Nephron progenitor cell (in vitro differentiated cells): ENCODE data around the gene GBP3.
"Not testable (repeated sequence)": the region's sequence is repeated elsewhere in the genome, so short reads cannot be mapped to it uniquely, and the experiment has no call there.

Experiments
- DNase-seq: peaks from one replicate; pipeline ENCODE4 v3.0.0; 2021
- H3K27ac Mint-ChIP-seq: 2 replicates; pipeline ENCODE4 v1.8.0; 2021; ENCODE audit warnings: mild to moderate bottlenecking, moderate library complexity, mixed read lengths
- H3K27me3 Mint-ChIP-seq: 2 replicates; pipeline ENCODE4 v1.8.0; 2021; ENCODE audit warnings: mild to moderate bottlenecking, low read depth, mixed read lengths; ENCODE audit not compliant: poor library complexity
- H3K36me3 Mint-ChIP-seq: 2 replicates; pipeline ENCODE4 v1.8.0; 2021; ENCODE audit warnings: low read depth, mixed read lengths
- H3K4me1 Mint-ChIP-seq: 2 replicates; pipeline ENCODE4 v1.8.0; 2021; ENCODE audit warnings: mixed read lengths
- H3K4me3 Mint-ChIP-seq: 2 replicates; pipeline ENCODE4 v1.8.0; 2021; ENCODE audit warnings: mild to moderate bottlenecking, moderate library complexity, mixed read lengths
- H3K9me3 Mint-ChIP-seq: 2 replicates; pipeline ENCODE4 v1.8.0; 2021; ENCODE audit warnings: mild to moderate bottlenecking, moderate library complexity, mixed read lengths
- CTCF ChIP-seq: fragments of 200-600 bp; sonication (generic); IDR thresholded peaks from 2 replicates; pipeline ENCODE4 v1.5.0; 2021; ENCODE audit warnings: antibody characterized with exemption

The GBP3 gene

DNA sequence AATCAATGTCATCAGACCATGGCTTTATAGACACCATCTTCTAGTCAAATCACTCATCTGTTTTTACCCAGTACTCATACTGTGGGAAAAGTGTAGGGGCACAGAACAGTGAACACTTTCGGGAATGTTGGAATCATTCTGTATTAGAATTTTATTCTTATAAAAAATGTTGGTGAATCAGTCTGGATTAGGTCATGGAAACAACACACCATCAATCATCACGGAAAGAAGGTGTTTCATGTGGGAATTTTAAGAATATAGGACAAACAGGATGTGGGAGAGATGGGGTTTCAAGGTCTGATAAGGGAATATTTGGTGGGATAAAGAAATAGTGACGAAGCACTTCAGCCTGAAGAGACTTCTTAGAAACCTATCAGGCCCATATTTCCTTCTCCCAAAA, 25.1 kb upstream of the GBP3 start:
- H3K4me1 Mint-ChIP-seq = no peaks in the 10 kb centered on the region
- TF ChIP-seq CTCF = no peak
- H3K9me3 Mint-ChIP-seq = peaks cover 3% of the 10 kb centered on the region
- H3K27ac Mint-ChIP-seq = no peak overlapping the region
- no peak overlapping the region for H3K4me3 Mint-ChIP-seq
- no peak for DNase-seq
- H3K27me3 Mint-ChIP-seq = peaks cover 3% of the 10 kb centered on the region
- H3K36me3 Mint-ChIP-seq = no peaks in the 10 kb centered on the region

DNA sequence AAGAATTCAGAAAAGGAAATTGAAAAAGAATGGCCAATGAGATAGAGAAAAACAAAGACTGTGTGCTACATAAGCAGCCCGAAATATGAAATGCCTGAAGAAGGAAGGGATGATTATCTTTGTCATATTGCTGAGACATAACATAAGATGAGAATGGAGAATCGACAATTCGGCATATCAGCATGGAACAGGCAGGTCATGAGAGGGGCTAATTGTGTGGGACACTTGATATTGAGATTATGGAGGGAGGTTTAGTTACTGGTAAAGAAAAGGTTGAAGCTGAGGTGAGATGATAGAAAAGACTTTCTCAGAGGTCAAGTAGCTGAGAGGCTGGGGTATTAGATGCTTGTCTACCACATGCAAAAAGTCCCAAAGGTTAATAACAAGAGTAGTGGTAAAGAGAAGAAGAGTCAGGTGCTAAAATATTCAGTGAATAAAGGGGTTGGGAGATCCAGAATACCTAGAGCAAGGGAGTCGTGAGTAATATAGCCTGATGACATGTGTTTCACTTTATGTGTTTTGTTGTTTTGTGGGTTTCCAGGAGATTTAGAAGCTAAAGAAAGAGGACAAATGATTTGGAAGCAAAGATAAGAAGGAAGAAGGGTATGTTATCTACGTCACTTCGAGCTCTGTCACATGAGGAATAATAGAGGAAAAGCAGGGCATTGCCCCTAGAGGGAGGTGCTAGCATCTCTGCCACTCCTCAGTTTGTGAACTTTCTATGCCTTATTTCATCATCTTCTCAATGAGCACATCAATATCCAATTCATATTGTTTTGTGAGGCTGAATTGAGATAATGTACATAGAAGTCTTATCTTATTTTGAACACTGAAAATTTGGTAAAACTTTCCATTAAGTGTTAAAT, 23.9 kb upstream of the GBP3 start:
- not testable (repeated sequence) for H3K27ac Mint-ChIP-seq, H3K4me1 Mint-ChIP-seq, H3K27me3 Mint-ChIP-seq, H3K36me3 Mint-ChIP-seq, DNase-seq, H3K9me3 Mint-ChIP-seq, H3K4me3 Mint-ChIP-seq

DNA sequence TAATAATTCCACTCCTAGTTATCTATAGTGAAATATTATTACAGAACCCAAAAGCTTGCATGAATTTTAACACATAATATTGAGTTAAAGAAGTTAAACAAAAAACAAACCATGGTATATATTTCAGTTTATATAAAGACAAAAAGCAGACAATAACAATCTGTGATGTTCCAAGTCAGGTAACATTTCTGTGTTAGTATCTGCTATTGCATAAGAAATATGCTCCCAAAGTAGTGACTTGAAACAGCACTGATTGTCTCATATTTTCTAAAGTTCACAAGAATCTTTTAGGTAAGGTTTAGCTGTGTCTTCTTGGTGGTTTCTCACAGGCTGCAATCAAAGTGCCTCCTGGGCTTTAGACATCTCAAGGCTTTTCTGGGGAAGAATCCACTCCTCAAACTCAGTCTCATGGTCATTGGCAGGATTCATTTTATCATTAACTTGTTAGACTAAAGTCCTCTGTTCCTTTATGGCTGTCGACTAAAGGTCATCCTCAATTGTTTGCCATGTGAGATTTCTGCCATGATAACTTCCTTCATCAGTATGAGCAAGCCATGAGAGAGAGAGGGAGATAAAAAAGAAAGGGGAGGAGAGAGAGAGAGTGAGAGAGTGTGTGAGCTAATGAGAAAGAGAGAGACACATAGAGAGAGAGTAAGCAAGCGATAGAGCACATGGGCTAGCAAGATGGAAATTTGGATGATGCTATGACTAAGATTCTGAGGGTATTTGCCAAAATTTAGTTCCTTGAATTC, 22.5 kb upstream of the GBP3 start:
- no peak for TF ChIP-seq CTCF
- no peak for DNase-seq
- Mint-ChIP-seq H3K36me3 (no peaks in the 10 kb centered on the region), H3K27me3 (peaks cover 3% of the 10 kb centered on the region), H3K4me1 (no peaks in the 10 kb centered on the region), H3K4me3 (no peak overlapping the region), H3K9me3 (peaks cover 3% of the 10 kb centered on the region), H3K27ac (no peak overlapping the region)

GRCh38 chr1:89043940-89044339, 21.3 kb upstream of the GBP3 start:
- H3K27me3 Mint-ChIP-seq = peaks cover 9% of the 10 kb centered on the region
- no peak for TF ChIP-seq CTCF
- no peak for DNase-seq
- peaks cover 3% of the 10 kb centered on the region for H3K9me3 Mint-ChIP-seq
- no peaks in the 10 kb centered on the region for H3K36me3 Mint-ChIP-seq
- H3K4me1 Mint-ChIP-seq = no peaks in the 10 kb centered on the region
- H3K27ac Mint-ChIP-seq = no peak overlapping the region
- no peak overlapping the region for H3K4me3 Mint-ChIP-seq

GRCh38 chr1:89042491-89042890, 19.8 kb upstream of the GBP3 start:
- H3K4me1 Mint-ChIP-seq = no peaks in the 10 kb centered on the region
- H3K27ac Mint-ChIP-seq = no peak overlapping the region
- H3K36me3 Mint-ChIP-seq = no peaks in the 10 kb centered on the region
- H3K4me3 Mint-ChIP-seq = no peak overlapping the region
- no peak for DNase-seq
- peaks cover 9% of the 10 kb centered on the region for H3K27me3 Mint-ChIP-seq
- peaks cover 3% of the 10 kb centered on the region for H3K9me3 Mint-ChIP-seq
- TF ChIP-seq CTCF = no peak

- peaks cover 3% of the 10 kb centered on the region for H3K9me3 Mint-ChIP-seq
- H3K4me1 Mint-ChIP-seq = no peaks in the 10 kb centered on the region
- no peak for DNase-seq
- no peaks in the 10 kb centered on the region for H3K36me3 Mint-ChIP-seq
- no peak for TF ChIP-seq CTCF
- H3K27ac Mint-ChIP-seq = no peak overlapping the region
- no peak overlapping the region for H3K4me3 Mint-ChIP-seq
- H3K27me3 Mint-ChIP-seq = peaks cover 9% of the 10 kb centered on the region
These were observed 19.1 kb upstream of the GBP3 start for GRCh38 chr1:89041721-89042120.
